D721Med (cell line): Measurements from ENCODE around the gene FHAD1.
"Not testable (repeated sequence)": the region's sequence is repeated elsewhere in the genome, so short reads cannot be mapped to it uniquely, and the experiment has no call there.

Experiments
- DNase-seq: peaks from one replicate; pipeline ENCODE4 v3.0.0; 2011; ENCODE audit warnings: low spot score; ENCODE audit not compliant: insufficient read length
- FAIRE-seq: peaks from 2 replicates; lab custom pipeline; 2011; peaks lifted over from hg19 to GRCh38; lab: Jason Lieb, UNC
- CTCF ChIP-seq: IDR thresholded peaks from 2 replicates; pipeline ENCODE4 v1.5.1; 2012; ENCODE audit warnings: mild to moderate bottlenecking, control low read depth; ENCODE audit not compliant: insufficient read depth; ENCODE audit errors: missing control alignments

FHAD1 gene

GRCh38 chr1:15383810-15384209 is 136.8 kb downstream of the FHAD1 start:
- TF ChIP-seq CTCF, result no peak
- FAIRE-seq (no peak), DNase-seq (no peak)

GRCh38 chr1:15384301-15384901 is 137.4 kb downstream of the FHAD1 start:
- DNase-seq, result no peak
- FAIRE-seq, result no peak
- no peak for TF ChIP-seq CTCF

GRCh38 chr1:15385420-15385819 is 138.4 kb downstream of the FHAD1 start:
- TF ChIP-seq CTCF, result no peak
- FAIRE-seq, result no peak

GRCh38 chr1:15386164-15386749 is 139.2 kb downstream of the FHAD1 start:
- no peak for TF ChIP-seq CTCF
- DNase-seq (no peak), FAIRE-seq (no peak)

More at GRCh38 chr1:15385420-15385819, 138.4 kb downstream of the FHAD1 start:
- DNase-seq, result no peak

- no peak for TF ChIP-seq CTCF
- DNase-seq (no peak), FAIRE-seq (no peak)
Observed at GRCh38 chr1:15388201-15388880, 141.3 kb downstream of the FHAD1 start.

- not testable (repeated sequence) for FAIRE-seq
Observed at GRCh38 chr1:15389828-15390227, 142.8 kb downstream of the FHAD1 start.

GRCh38 chr1:15390667-15391066 is 143.6 kb downstream of the FHAD1 start:
- FAIRE-seq (no peak), DNase-seq (no peak)

More at GRCh38 chr1:15389828-15390227, 142.8 kb downstream of the FHAD1 start:
- DNase-seq, result not testable (repeated sequence)

More at GRCh38 chr1:15390667-15391066, 143.6 kb downstream of the FHAD1 start:
- no peak for TF ChIP-seq CTCF
